Fibroblast of the aortic adventitia (primary cell): ENCODE measurements around the gene TENT5C. TPM values are rescaled to one million over a fixed set of nuclear protein-coding genes. Genes with fewer than 3 reads are reported as not detected.

ENCODE experiments used
- DNase-seq: peaks from one replicate; pipeline ENCODE4 v3.0.0-alpha.2; 2010; ENCODE audit warnings: low read depth
- H3K4me3 ChIP-seq: 2 replicates; pipeline ENCODE4 v1.5.1; 2011; ENCODE audit warnings: low read depth, mild to moderate bottlenecking, control low read depth, low read length, moderate library complexity
- CTCF ChIP-seq: IDR thresholded peaks from 2 replicates; pipeline ENCODE4 v1.5.1; 2011; ENCODE audit warnings: mild to moderate bottlenecking, low read length, control low read depth, inconsistent platforms; ENCODE audit not compliant: insufficient read depth
- total RNA-seq: library from RNA; depleted of rRNA; stranded (reverse); fragments of >200 nt; gene quantifications from 2 replicates; pipeline ENCODE4 v1.2.3, GENCODE V29; 2012; ENCODE audit warnings: low replicate concordance

The TENT5C gene
- total RNA-seq, 1 donor, result 0.45 TPM

- TF ChIP-seq CTCF, result no peak
- H3K4me3 ChIP-seq, result no peak overlapping the region
- DNase-seq, result no peak
Measured at GRCh38 chr1:117633068-117633345, 27.2 kb downstream of the TENT5C start.

- TF ChIP-seq CTCF, result no peak
- no peak for DNase-seq
- no peak overlapping the region for H3K4me3 ChIP-seq
Measured at GRCh38 chr1:117633423-117633822, 27.6 kb downstream of the TENT5C start.

- DNase-seq, result no peak
- H3K4me3 ChIP-seq, result no peak overlapping the region
- TF ChIP-seq CTCF, result no peak
Measured at GRCh38 chr1:117633936-117634335, 28.1 kb downstream of the TENT5C start.

GRCh38 chr1:117634631-117635030 is 28.8 kb downstream of the TENT5C start:
- no peak for DNase-seq

GRCh38 chr1:117635805-117636204 is 30.0 kb downstream of the TENT5C start:
- H3K4me3 ChIP-seq, result no peak overlapping the region
- no peak for TF ChIP-seq CTCF
- DNase-seq, result no peak

More at GRCh38 chr1:117634631-117635030, 28.8 kb downstream of the TENT5C start:
- no peak for TF ChIP-seq CTCF
- no peak overlapping the region for H3K4me3 ChIP-seq

- no peak for DNase-seq
- TF ChIP-seq CTCF, result no peak
- H3K4me3 ChIP-seq, result no peak overlapping the region
Measured at GRCh38 chr1:117636637-117637425, 31.0 kb downstream of the TENT5C start.

GRCh38 chr1:117638141-117638540 is 32.3 kb downstream of the TENT5C start:
- no peak overlapping the region for H3K4me3 ChIP-seq
- no peak for DNase-seq
- TF ChIP-seq CTCF, result no peak
